ENCODE results near the gene PPFIA1.

DNA sequence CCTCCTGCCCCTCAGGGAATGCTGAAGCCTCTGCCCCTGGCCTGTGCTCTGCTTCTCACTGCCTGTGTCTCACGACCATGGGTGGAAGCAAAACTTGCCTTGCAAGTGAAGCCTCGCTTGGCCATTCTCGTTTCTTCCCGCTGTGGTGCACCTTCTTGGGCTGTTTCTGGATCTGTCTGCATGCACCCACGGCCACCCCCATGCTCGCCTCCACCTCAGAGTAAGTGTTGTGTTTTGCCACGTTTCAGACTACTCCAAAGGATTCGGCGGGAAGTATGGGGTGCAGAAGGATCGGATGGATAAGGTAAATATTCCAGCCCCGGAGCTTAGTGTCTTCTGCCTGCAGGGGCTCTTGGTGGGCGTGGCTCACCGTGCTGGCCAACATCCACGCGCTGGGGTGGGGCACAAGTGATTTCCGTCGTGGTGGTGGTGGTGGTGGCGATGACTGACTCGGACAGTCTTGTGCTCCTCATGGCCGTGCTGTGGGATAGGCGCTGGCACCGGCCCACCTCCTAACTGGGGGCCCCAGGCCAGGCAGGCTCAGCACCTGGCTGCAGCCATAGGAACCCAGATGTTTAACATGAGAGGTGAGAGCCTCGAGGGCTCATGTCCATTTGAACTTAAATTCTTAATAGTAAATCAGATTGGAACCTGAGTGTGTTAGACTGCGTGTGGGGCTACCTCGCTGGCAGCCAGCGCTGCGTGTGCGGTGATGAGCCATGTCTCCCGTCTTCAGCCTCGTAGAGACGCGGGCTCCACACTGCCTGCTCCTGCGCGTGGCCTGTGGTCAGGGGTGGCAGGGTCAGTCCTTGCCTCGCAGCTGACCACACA lies 152.4 kb downstream of the PPFIA1 start:
- TF ChIP-seq HDAC2 (IDR thresholded peaks at IDR 0.05; ENCODE audit: borderline replicate concordance in 1 of 2, low read depth in 2 of 2, low read length in 2 of 2) (no peak), GTF2F1 (IDR thresholded peaks at IDR 0.05; ENCODE audit: borderline replicate concordance, low read depth, low read length) (no peak), JUN (IDR thresholded peaks at IDR 0.05; ENCODE audit: low read depth, low read length) (no peak), CEBPB (IDR thresholded peaks at IDR 0.05; ENCODE audit: low read depth, low read length) (no peak), SUZ12 (IDR thresholded peaks at IDR 0.05; ENCODE audit: low read length) (no peak), POLR2A (IDR thresholded peaks at IDR 0.05; ENCODE audit: control extremely low read depth in 1 of 2, low read depth in 2 of 2, low read length in 2 of 2) (no peak), SRF (IDR thresholded peaks at IDR 0.05; ENCODE audit: low read depth, low read length) (no peak)
- TF ChIP-seq, protein P1, sequence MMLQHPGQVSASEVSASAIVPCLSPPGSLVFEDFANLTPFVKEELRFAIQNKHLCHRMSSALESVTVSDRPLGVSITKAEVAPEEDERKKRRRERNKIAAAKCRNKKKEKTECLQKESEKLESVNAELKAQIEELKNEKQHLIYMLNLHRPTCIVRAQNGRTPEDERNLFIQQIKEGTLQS (IDR thresholded peaks at IDR 0.05; ENCODE audit: insufficient read depth, low read depth, low read length): no peak

Measured in H1 (cell line).